Measurements from ENCODE around the gene HLA-DOB.
A peak's percentile ranks its signal among the peaks of the same experiment; 100 is the strongest.

Gene HLA-DOB

GRCh38 chr6:32855467-32856174 lies 38.8 kb upstream of the HLA-DOB start:
- ChIA-PET CTCF (interaction anchor here (0.5 to 3.5 kb wide), 10 partner anchors 10 to 1652 kb away, joined by 3 to 55 read pairs (median 3); partner anchors contain the start of gene TAP2), POLR2A (ENCODE audit: low non-redundant PET) (interaction anchor here (1.1 kb wide), 1 partner anchor 17 kb away, joined by 4 read pairs; the partner anchor contains the start of gene TAP2)
- TF ChIP-seq, protein P1, sequence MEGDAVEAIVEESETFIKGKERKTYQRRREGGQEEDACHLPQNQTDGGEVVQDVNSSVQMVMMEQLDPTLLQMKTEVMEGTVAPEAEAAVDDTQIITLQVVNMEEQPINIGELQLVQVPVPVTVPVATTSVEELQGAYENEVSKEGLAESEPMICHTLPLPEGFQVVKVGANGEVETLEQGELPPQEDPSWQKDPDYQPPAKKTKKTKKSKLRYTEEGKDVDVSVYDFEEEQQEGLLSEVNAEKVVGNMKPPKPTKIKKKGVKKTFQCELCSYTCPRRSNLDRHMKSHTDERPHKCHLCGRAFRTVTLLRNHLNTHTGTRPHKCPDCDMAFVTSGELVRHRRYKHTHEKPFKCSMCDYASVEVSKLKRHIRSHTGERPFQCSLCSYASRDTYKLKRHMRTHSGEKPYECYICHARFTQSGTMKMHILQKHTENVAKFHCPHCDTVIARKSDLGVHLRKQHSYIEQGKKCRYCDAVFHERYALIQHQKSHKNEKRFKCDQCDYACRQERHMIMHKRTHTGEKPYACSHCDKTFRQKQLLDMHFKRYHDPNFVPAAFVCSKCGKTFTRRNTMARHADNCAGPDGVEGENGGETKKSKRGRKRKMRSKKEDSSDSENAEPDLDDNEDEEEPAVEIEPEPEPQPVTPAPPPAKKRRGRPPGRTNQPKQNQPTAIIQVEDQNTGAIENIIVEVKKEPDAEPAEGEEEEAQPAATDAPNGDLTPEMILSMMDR (conservative IDR thresholded peaks at IDR 0.05; ENCODE audit: low read depth), result no peak
- no peak for DNase-seq (ENCODE audit: low spot score)
- H3K27ac ChIP-seq, result no peak overlapping the region

- peak overlapping the region; percentile 96 for H3K27ac ChIP-seq
- ChIA-PET POLR2A (ENCODE audit: low non-redundant PET) (interaction anchor here (1.1 kb wide), 1 partner anchor 16 kb away, joined by 4 read pairs; the partner anchor contains the start of gene TAP2), CTCF (interaction anchor here (0.5 to 3.5 kb wide), 6 partner anchors 9 to 795 kb away, joined by 3 to 55 read pairs (median 6); partner anchors contain the start of gene TAP2)
- TF ChIP-seq, protein P1 (conservative IDR thresholded peaks at IDR 0.05; ENCODE audit: low read depth), result no peak
- DNase-seq (ENCODE audit: low spot score), result peak; percentile 58
These were observed 37.8 kb upstream of the HLA-DOB start for GRCh38 chr6:32854376-32855178.

DNA sequence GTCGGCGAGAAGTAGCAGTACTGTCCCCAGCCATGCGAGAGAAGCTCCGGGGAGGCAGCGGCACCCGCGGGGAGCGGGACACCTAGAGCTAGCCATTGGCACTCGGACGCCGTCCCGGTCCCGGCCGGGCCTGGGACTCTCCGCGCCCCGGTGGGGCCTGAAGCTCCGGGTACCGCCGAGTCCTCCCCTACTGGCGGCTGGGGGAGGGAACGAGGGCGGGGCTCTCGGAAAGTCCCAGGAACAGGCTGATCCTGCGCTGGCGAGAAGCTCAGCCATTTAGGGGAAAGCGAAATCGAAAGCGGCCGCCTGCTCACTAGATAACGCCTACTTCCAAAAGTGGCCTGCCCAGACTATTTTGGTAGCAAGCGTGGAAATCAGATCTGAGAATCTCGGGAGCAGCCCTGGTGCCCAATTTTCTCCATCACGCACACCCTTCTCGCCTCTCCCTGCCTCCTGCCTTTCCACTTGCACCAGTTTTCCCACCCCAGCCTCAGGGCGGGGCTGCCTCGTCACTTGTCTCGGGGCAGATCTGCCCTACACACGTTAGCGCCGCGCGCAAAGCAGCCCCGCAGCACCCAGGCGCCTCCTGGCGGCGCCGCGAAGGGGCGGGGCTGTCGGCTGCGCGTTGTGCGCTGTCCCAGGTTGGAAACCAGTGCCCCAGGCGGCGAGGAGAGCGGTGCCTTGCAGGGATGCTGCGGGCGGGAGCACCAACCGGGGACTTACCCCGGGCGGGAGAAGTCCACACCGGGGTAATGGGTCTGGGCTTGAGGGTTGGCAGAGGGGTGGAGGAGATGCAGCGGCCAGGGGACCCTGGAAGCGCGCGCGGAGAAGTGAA lies 37.0 kb upstream of the HLA-DOB start, which contains the start of the genes PSMB9 and TAP1:
TSS of gene PSMB9 (plus strand) at position 652 of the 835 bp plus-strand sequence. CDS start at position 690, 38 bp downstream.
TSS of gene TAP1 (minus strand) at position 164 of the 835 bp plus-strand sequence. CDS start at position 96, 68 bp downstream.
- TF ChIP-seq, protein P1 (conservative IDR thresholded peaks at IDR 0.05; ENCODE audit: low read depth), result peak; percentile 86
- POLR2A ChIA-PET (ENCODE audit: low non-redundant PET), result interaction anchor here (0.8 to 1.1 kb wide), 4 partner anchors 9 to 41 kb away, joined by 3 to 10 read pairs (median 6); partner anchors contain the start of genes PSMB8 and TAP2
- peak; percentile 93 for DNase-seq (ENCODE audit: low spot score)
- CTCF ChIA-PET, result interaction anchor here (0.6 to 3.5 kb wide), 7 partner anchors 9 to 794 kb away, joined by 3 to 55 read pairs (median 4); partner anchors contain the start of gene TAP2
- H3K27ac ChIP-seq, result peak within 1 kb of the TSS; percentile 96

- TF ChIP-seq, protein P1 (conservative IDR thresholded peaks at IDR 0.05; ENCODE audit: low read depth), result no peak
- DNase-seq (ENCODE audit: low spot score), result peak; percentile 35
- CTCF ChIA-PET, result interaction anchor here (0.6 to 3.5 kb wide), 5 partner anchors 8 to 54 kb away, joined by 3 to 55 read pairs (median 9); partner anchors contain the start of gene TAP2
- POLR2A ChIA-PET (ENCODE audit: low non-redundant PET), result interaction anchor here (0.8 to 1.1 kb wide), 4 partner anchors 8 to 42 kb away, joined by 3 to 10 read pairs (median 6); partner anchors contain the start of genes PSMB8 and TAP2
- peak overlapping the region; percentile 96 for H3K27ac ChIP-seq
These were observed 36.2 kb upstream of the HLA-DOB start for GRCh38 chr6:32852844-32853540.

- CTCF ChIA-PET, result interaction anchor here (2.7 to 3.5 kb wide), 2 partner anchors 7 to 14 kb away, joined by 9 to 55 read pairs; partner anchors contain the start of gene TAP2
- H3K27ac ChIP-seq, result peak overlapping the region; percentile 96
- TF ChIP-seq, protein P1 (conservative IDR thresholded peaks at IDR 0.05; ENCODE audit: low read depth), result no peak
- POLR2A ChIA-PET (ENCODE audit: low non-redundant PET), result no interaction called here
- peak; percentile 20 for DNase-seq (ENCODE audit: low spot score)
These were observed 35.4 kb upstream of the HLA-DOB start for GRCh38 chr6:32852018-32852843.
